Measurements from ENCODE around the gene XRCC5. TPM values are rescaled to one million over a fixed set of nuclear protein-coding genes. Genes with fewer than 3 reads are reported as not detected.

Gene XRCC5
- total RNA-seq, 4 donors from 2014 or later, result 61.2 to 320 (median 168) TPM

DNA sequence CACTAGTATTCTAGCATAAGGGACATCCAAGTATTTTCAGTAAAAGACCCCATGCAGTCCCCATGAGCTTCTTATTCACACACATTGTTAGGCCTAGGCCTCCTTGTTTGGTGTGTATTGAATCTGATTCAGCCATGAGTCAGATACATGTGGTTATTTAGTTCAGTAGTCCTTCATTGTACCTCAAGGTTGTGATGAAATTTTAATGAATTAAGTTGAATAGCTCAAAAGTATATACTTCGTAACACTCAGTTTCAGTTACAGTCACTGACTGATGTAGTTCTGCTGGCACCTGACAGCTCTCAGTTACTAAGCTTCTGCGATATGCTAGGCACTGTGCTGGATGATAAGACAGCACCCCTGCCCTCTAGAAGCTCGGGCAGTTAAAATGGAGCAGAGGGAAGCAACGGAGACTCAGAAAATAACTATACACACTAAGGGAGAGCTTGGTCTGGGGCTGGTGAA, 86.4 kb downstream of the XRCC5 start:
- no peak overlapping the region for H3K4me3 ChIP-seq
- TF ChIP-seq, protein P1, sequence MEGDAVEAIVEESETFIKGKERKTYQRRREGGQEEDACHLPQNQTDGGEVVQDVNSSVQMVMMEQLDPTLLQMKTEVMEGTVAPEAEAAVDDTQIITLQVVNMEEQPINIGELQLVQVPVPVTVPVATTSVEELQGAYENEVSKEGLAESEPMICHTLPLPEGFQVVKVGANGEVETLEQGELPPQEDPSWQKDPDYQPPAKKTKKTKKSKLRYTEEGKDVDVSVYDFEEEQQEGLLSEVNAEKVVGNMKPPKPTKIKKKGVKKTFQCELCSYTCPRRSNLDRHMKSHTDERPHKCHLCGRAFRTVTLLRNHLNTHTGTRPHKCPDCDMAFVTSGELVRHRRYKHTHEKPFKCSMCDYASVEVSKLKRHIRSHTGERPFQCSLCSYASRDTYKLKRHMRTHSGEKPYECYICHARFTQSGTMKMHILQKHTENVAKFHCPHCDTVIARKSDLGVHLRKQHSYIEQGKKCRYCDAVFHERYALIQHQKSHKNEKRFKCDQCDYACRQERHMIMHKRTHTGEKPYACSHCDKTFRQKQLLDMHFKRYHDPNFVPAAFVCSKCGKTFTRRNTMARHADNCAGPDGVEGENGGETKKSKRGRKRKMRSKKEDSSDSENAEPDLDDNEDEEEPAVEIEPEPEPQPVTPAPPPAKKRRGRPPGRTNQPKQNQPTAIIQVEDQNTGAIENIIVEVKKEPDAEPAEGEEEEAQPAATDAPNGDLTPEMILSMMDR (IDR thresholded peaks at IDR 0.05), result no peak
- no peaks in the 10 kb centered on the region for H3K9me3 ChIP-seq
- H3K27me3 ChIP-seq, result no peaks in the 10 kb centered on the region
- H3K27ac ChIP-seq, result no peak overlapping the region
- DNase-seq, result no peak
- intact Hi-C loops (cut with DNase I; ENCODE audit: low total_unique reads), result no loop called here
- no peaks in the 10 kb centered on the region for H3K36me3 ChIP-seq
- no peaks in the 10 kb centered on the region for H3K4me1 ChIP-seq

DNA sequence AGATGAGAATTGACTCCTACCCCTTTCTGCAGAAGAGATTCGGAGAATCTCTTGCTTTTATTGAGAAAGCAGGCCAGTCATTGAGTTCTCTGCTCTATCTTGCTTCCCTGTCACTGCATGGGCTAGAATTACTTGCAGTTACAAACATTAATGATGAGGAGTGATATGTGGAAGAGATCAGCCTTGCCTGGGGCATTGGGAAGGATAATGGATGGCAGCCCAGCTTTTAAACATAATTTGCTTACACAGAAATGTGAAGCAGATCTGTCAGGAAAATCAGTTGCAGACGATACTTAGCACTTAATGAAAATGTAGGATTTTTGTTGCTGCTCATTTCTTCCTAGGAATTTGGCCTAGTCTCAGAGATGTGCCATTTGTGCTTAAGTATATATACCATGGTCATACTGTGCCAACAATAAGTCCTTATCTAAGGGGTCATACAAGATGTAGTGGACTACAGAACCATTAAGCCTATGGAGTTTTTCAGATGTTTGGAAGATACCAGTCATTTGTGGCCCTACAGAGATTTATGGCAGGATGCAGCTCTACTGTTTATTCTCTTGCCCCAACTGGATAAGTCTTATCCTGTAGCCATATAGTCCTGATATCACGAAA, 92.7 kb downstream of the XRCC5 start:
- intact Hi-C loops (cut with DNase I; ENCODE audit: low total_unique reads), result no loop called here
- Histone ChIP-seq H3K27ac (no peak overlapping the region), H3K9me3 (no peaks in the 10 kb centered on the region), H3K4me1 (no peaks in the 10 kb centered on the region), H3K27me3 (no peaks in the 10 kb centered on the region), H3K36me3 (no peaks in the 10 kb centered on the region), H3K4me3 (no peak overlapping the region)
- no peak for TF ChIP-seq POLR2A (IDR thresholded peaks at IDR 0.05)
- TF ChIP-seq, protein P1 (IDR thresholded peaks at IDR 0.05), result no peak
- DNase-seq, result no peak

GRCh38 chr2:216202626-216203250, 93.6 kb downstream of the XRCC5 start:
- H3K36me3 ChIP-seq, result no peaks in the 10 kb centered on the region
- H3K27ac ChIP-seq, result no peak overlapping the region
- H3K4me1 ChIP-seq, result no peaks in the 10 kb centered on the region
- H3K4me3 ChIP-seq, result no peak overlapping the region
- intact Hi-C loops (cut with DNase I; ENCODE audit: low total_unique reads), result no loop called here
- no peak for DNase-seq
- H3K27me3 ChIP-seq, result no peaks in the 10 kb centered on the region
- no peak for TF ChIP-seq POLR2A (IDR thresholded peaks at IDR 0.05)
- TF ChIP-seq, protein P1 (IDR thresholded peaks at IDR 0.05), result no peak
- no peaks in the 10 kb centered on the region for H3K9me3 ChIP-seq

GRCh38 chr2:216205486-216205885, 96.3 kb downstream of the XRCC5 start:
- H3K4me3 ChIP-seq, result no peak overlapping the region
- H3K27ac ChIP-seq, result no peak overlapping the region
- no peak for TF ChIP-seq POLR2A (IDR thresholded peaks at IDR 0.05)
- TF ChIP-seq, protein P1 (IDR thresholded peaks at IDR 0.05), result no peak
- DNase-seq, result no peak
- H3K36me3 ChIP-seq, result no peaks in the 10 kb centered on the region
- no peaks in the 10 kb centered on the region for H3K4me1 ChIP-seq
- intact Hi-C loops (cut with DNase I; ENCODE audit: low total_unique reads), result no loop called here
- no peaks in the 10 kb centered on the region for H3K9me3 ChIP-seq
- H3K27me3 ChIP-seq, result no peaks in the 10 kb centered on the region

DNA sequence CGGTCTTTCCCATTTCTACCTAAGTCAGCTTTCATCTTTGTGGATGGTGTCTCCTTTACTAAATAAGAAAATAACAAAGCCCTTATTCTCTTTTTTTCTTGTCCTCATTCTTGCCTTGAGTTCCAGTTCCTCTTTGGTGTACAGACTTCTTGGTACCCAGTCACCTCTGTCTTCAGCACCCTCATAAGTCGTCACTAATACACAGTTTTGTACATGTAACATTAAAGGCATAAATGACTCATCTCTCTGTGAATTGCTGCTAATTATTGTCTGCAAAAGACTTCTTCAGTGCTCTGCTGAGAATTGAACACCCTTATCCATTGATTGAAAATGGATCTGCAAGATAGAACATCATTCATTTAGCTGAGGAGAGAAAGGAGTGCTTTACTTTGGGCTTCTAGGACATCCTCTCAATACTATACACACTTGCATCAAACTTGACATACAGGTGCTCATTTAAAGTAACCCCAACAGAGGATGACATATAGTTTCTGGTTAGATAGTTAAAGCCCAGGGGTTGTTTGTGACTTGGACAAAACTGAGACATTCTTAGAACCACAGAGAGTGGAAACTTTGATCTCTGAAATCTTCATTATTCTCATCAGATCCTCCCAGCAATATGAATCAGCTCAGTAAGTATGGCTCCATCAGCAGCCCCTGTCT, 97.0 kb downstream of the XRCC5 start:
- no peak for DNase-seq
- no peaks in the 10 kb centered on the region for H3K36me3 ChIP-seq
- intact Hi-C loops (cut with DNase I; ENCODE audit: low total_unique reads), result no loop called here
- no peak overlapping the region for H3K4me3 ChIP-seq
- TF ChIP-seq, protein P1 (IDR thresholded peaks at IDR 0.05), result no peak
- no peak for TF ChIP-seq POLR2A (IDR thresholded peaks at IDR 0.05)
- no peaks in the 10 kb centered on the region for H3K27me3 ChIP-seq
- H3K27ac ChIP-seq, result no peak overlapping the region
- H3K9me3 ChIP-seq, result no peaks in the 10 kb centered on the region
- no peaks in the 10 kb centered on the region for H3K4me1 ChIP-seq
